Colonic mucosa (tissue), 4 donors: ENCODE results near the gene ST3GAL5. TPM values are rescaled to one million over a fixed set of nuclear protein-coding genes. Genes with fewer than 3 reads are reported as not detected.
"Not testable (repeated sequence)": the region's sequence is repeated elsewhere in the genome, so short reads cannot be mapped to it uniquely, and the experiment has no call there.

Source experiments
- DNase-seq: peaks from one replicate; pipeline ENCODE4 v3.0.0-alpha.2; 2020
- H3K27ac ChIP-seq: fragments of 200-600 bp; one replicate; pipeline ENCODE4 v1.8.0; 2021
- H3K27me3 ChIP-seq: fragments of 200-600 bp; one replicate; pipeline ENCODE4 v1.8.0; 2021
- H3K36me3 ChIP-seq: fragments of 200-600 bp; one replicate; pipeline ENCODE4 v1.8.0; 2021
- H3K4me1 ChIP-seq: fragments of 200-600 bp; one replicate; pipeline ENCODE4 v1.8.0; 2021; ENCODE audit warnings: mild to moderate bottlenecking
- H3K4me3 ChIP-seq: fragments of 200-600 bp; one replicate; pipeline ENCODE4 v1.8.0; 2021
- H3K9ac ChIP-seq, 2 donors: one replicate each; pipeline ENCODE4 v1.7.0; 2013; ENCODE audit warnings: control low read depth in 2 of 2, low read depth in 2 of 2, low read length in 2 of 2
- H3K9me3 ChIP-seq: fragments of 200-600 bp; one replicate; pipeline ENCODE4 v1.8.0; 2021
- intact Hi-C: fragments of 100-400 bp; cut with DNase I; formaldehyde crosslinking; loops from one replicate; pipeline ENCODE4 v1.14.1; 2022
- total RNA-seq, 2 donors: library from RNA; stranded (reverse); fragmentation: NEBNext Ultra II Directional in 1 of 2; extraction: Animal tissue kit (Norgen Biotek cat#: 25700) in 1 of 2; gene quantifications; one replicate each; pipeline ENCODE4 v1.2.1, GENCODE V29; 2021
- TF ChIP-seq, protein P1 (sequence below): fragments of 200-600 bp; IDR thresholded peaks from one replicate; pipeline ENCODE4 v1.8.0; 2022; ENCODE audit warnings: antibody characterized with exemption, mild to moderate bottlenecking
- donor health status: healthy.
- donor health status: DM: no; HTN: no; CAD: no.
- donor health status: DM: no; HTN: no; CAD: no.

Gene ST3GAL5
- total RNA-seq, 2 donors from 2014 or later: 2.6 to 3.5 TPM

DNA sequence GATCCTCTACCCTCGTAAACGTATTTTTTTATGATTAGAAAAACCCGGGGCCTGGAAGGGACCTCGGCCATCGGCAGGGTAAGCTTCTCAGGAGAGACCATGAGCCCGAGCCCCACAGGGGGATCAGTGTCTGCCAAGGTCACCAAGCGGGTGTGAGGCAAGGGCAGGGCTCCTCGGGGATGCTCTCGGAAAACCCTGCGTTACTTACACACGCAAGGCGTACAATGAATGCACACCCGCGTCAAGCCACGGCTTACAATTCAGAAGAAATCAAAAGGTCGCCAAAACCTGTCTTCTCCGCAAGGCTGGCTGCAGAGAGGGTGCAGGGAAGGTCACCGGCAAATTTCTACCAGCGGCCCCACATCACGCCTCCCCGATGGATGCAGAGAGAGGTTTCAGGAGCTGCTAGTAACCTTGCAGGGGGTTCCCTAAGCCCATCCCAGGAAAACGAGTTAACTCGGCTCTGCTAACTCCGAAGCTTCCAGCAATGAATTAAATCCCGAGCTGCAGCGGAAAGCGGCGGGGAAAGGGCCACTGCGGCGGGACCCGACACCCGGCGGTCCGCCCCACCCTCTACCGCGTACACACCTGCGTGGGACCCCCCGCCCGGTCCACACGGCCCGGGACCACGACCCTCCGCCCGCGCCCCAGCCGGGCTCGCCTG, 638 bp downstream of the ST3GAL5 start:
- Histone ChIP-seq H3K9me3 (no peaks in the 10 kb centered on the region), H3K4me3 (peak overlapping the region; percentile 69), H3K27ac (peak overlapping the region; percentile 78), H3K9ac (peak overlapping the region; percentile 76 to 92), H3K36me3 (no peaks in the 10 kb centered on the region), H3K4me1 (peaks cover 5% of the 10 kb centered on the region), H3K27me3 (peaks cover 8% of the 10 kb centered on the region)
- intact Hi-C loops: loop anchor here (2.0 to 5.0 kb wide), 2 partner anchors 59 to 189 kb away; no protein-coding TSS in a partner anchor
- DNase-seq: peak; percentile 32
- TF ChIP-seq, protein P1, sequence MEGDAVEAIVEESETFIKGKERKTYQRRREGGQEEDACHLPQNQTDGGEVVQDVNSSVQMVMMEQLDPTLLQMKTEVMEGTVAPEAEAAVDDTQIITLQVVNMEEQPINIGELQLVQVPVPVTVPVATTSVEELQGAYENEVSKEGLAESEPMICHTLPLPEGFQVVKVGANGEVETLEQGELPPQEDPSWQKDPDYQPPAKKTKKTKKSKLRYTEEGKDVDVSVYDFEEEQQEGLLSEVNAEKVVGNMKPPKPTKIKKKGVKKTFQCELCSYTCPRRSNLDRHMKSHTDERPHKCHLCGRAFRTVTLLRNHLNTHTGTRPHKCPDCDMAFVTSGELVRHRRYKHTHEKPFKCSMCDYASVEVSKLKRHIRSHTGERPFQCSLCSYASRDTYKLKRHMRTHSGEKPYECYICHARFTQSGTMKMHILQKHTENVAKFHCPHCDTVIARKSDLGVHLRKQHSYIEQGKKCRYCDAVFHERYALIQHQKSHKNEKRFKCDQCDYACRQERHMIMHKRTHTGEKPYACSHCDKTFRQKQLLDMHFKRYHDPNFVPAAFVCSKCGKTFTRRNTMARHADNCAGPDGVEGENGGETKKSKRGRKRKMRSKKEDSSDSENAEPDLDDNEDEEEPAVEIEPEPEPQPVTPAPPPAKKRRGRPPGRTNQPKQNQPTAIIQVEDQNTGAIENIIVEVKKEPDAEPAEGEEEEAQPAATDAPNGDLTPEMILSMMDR: no peak

DNA sequence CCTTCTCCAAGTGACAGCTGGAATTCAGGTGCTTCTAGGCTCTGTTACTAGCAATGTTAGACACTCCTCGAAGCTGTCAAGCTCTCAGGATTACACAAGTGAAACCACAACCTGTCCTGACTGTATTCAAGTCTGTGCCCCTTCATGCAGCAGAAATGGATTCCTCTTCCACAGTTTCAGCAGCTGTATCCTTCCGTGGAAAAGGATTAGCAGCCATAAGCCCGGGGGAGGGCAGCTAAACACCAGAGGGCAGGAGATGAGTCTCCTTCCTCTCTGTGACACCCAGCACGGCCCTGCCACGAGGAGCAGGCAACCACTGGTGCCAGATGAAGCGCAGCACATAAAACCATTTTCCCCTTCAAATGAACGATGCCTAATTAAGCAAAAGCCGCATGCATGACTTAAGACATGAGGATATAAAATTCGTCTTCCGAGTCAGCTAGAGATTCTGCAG, 1.2 kb downstream of the ST3GAL5 start:
- no peaks in the 10 kb centered on the region for H3K9me3 ChIP-seq
- intact Hi-C loops: loop anchor here (2.0 to 5.0 kb wide), 2 partner anchors 59 to 190 kb away; no protein-coding TSS in a partner anchor
- peak overlapping the region; percentile 76 to 92 for H3K9ac ChIP-seq
- H3K4me1 ChIP-seq: peaks cover 5% of the 10 kb centered on the region
- TF ChIP-seq, protein P1: no peak
- DNase-seq: peak; percentile 54
- peak overlapping the region; percentile 69 for H3K4me3 ChIP-seq
- H3K27me3 ChIP-seq: peaks cover 8% of the 10 kb centered on the region
- H3K27ac ChIP-seq: peak overlapping the region; percentile 78
- H3K36me3 ChIP-seq: no peaks in the 10 kb centered on the region

DNA sequence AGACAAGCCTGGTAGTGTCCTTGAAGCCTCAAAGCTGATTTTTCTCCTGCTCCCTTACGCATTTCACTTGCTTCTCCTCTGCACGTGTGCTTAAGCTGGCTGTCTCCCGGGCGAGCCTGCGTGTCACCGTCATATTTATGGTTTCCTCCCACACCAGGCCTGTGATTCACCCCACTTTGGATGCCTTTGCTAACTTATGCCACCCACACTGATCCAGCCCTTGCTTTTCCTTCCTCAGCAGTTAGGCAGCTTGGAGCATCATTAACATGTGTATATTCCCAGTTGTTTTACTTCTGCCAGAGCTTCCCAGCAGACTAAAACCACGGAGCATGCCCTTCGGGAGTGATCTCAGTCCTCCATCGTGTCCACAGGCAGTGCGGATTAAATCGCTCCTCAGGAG, 2.2 kb downstream of the ST3GAL5 start:
- H3K4me3 ChIP-seq: peak overlapping the region; percentile 69
- peak overlapping the region; percentile 4 for H3K27ac ChIP-seq
- intact Hi-C loops: loop anchor here (5.0 kb wide), 1 partner anchor 191 kb away; no protein-coding TSS in a partner anchor
- H3K4me1 ChIP-seq: peaks cover 5% of the 10 kb centered on the region
- H3K27me3 ChIP-seq: peaks cover 8% of the 10 kb centered on the region
- DNase-seq: peak; percentile 59
- no peak overlapping the region for H3K9ac ChIP-seq
- H3K36me3 ChIP-seq: no peaks in the 10 kb centered on the region
- no peaks in the 10 kb centered on the region for H3K9me3 ChIP-seq
- TF ChIP-seq, protein P1: no peak

DNA sequence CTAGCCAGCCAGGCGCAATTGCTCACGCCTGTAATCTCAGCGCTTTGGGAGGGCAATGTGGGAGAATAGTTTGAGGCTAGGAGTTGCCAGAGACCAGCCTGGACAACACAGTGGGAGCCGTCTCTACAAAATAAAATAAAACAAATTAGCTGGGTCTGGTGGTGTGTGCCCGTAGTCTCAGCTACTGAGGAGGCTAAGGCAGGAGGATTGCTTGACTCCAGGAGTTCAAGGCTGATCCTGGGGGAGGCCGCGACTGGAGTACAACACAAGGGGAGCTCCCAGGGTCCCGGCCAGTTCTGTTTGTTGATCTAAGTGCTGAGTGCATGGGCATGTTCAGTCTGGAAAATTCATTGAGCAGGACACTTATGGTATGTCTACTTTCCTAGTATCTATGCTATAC, 2.6 kb downstream of the ST3GAL5 start:
- Histone ChIP-seq H3K27me3 (peaks cover 8% of the 10 kb centered on the region), H3K9me3 (no peaks in the 10 kb centered on the region), H3K36me3 (no peaks in the 10 kb centered on the region), H3K9ac (no peak overlapping the region), H3K27ac (peak overlapping the region; percentile 4), H3K4me1 (peaks cover 5% of the 10 kb centered on the region), H3K4me3 (no peak overlapping the region)
- TF ChIP-seq, protein P1: no peak
- intact Hi-C loops: loop anchor here (5.0 kb wide), 1 partner anchor 191 kb away; no protein-coding TSS in a partner anchor
- DNase-seq: no peak

DNA sequence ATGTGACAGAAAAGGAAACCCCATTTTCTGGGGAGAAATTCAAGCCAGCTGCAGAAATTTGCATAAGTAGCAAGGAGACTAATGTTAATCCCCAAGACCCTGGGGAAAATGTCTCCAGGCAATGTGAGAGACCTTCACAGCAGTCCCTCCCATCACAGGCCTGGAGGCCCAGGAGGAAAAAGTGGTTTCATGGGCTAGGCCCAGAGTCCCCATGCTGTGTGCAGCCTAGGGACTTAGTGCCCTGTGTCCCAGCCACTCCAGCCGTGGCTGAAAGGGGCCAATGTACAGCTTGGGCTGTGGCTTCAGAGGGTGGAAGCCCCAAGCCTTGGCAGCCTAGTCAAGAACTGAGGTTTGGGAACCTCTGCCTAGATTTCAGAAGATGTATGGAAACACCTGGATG, 7.0 kb downstream of the ST3GAL5 start:
- H3K9ac ChIP-seq, H3K27ac ChIP-seq, DNase-seq, intact Hi-C loops, H3K27me3 ChIP-seq, H3K4me3 ChIP-seq, H3K4me1 ChIP-seq, H3K9me3 ChIP-seq, H3K36me3 ChIP-seq: not testable (repeated sequence)

DNA sequence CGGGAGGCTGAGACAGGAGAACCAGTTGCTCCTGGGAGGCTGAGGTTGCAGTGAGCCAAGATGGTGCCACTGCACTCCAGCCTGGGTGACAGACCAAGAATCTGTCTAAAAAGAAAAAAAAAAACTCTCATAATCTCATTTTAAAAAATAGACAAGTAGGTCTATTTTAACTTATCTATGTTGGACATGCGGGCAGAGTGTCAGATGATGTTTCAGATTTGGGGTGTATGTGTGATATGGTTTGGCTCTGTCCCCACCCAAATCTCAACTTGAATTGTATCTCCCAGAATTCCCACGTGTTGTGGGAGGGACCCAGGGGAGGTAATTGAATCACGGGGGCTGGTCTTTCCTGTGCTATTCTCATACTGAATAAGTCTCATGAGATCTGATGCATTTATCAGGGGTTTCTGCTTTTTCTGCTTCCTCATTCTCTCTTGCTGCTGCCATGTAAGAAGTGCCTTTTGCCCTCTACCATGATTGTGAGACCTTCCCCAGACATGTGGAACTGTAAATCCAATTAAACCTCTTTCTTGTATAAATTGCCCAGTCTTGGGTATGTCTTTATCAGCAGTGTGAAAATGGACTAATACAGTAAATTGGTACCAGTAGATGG, 8.0 kb downstream of the ST3GAL5 start:
- H3K9me3 ChIP-seq, H3K4me3 ChIP-seq, DNase-seq, H3K36me3 ChIP-seq, H3K4me1 ChIP-seq, H3K9ac ChIP-seq, intact Hi-C loops, H3K27me3 ChIP-seq, H3K27ac ChIP-seq: not testable (repeated sequence)
